ENCODE data around the gene NF1.

The NF1 gene

DNA sequence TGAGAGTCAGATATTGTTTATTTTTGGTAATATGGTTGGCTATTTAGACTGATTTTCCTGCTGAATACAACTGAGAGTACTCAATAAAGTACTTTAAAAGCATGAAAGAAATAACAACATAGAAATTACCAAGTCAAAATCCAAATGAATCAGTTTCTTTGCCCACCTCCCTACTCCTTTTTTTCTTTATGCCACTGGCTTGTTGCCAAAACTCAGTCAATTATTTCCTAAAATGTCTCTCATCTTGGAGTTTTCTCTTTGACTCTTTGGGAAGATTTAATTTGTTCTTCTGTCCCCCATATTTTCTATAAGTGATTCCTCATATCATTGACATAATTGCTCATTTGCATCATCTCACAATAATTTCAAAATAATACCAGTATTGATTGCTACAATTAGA is 204.8 kb downstream of the NF1 start:
- TF ChIP-seq, protein P1, sequence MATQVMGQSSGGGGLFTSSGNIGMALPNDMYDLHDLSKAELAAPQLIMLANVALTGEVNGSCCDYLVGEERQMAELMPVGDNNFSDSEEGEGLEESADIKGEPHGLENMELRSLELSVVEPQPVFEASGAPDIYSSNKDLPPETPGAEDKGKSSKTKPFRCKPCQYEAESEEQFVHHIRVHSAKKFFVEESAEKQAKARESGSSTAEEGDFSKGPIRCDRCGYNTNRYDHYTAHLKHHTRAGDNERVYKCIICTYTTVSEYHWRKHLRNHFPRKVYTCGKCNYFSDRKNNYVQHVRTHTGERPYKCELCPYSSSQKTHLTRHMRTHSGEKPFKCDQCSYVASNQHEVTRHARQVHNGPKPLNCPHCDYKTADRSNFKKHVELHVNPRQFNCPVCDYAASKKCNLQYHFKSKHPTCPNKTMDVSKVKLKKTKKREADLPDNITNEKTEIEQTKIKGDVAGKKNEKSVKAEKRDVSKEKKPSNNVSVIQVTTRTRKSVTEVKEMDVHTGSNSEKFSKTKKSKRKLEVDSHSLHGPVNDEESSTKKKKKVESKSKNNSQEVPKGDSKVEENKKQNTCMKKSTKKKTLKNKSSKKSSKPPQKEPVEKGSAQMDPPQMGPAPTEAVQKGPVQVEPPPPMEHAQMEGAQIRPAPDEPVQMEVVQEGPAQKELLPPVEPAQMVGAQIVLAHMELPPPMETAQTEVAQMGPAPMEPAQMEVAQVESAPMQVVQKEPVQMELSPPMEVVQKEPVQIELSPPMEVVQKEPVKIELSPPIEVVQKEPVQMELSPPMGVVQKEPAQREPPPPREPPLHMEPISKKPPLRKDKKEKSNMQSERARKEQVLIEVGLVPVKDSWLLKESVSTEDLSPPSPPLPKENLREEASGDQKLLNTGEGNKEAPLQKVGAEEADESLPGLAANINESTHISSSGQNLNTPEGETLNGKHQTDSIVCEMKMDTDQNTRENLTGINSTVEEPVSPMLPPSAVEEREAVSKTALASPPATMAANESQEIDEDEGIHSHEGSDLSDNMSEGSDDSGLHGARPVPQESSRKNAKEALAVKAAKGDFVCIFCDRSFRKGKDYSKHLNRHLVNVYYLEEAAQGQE (IDR thresholded peaks at IDR 0.05; ENCODE audit: insufficient read depth in 1 of 2, low read depth in 2 of 2, low read length in 2 of 2): no peak
- TF ChIP-seq POLR2AphosphoS5 (IDR thresholded peaks at IDR 0.05; ENCODE audit: low read depth, low read length): no peak
- no peak for TF ChIP-seq FOXP2 (optimal IDR thresholded peaks at IDR 0.05; ENCODE audit: borderline replicate concordance, extremely low read depth, extremely low read length, insufficient read depth)
- no peak for TF ChIP-seq TAF1 (IDR thresholded peaks at IDR 0.05; ENCODE audit: borderline replicate concordance, insufficient read depth, low read length)
- TF ChIP-seq SIN3A (IDR thresholded peaks at IDR 0.05; ENCODE audit: borderline replicate concordance, insufficient read depth, low read length): no peak

DNA sequence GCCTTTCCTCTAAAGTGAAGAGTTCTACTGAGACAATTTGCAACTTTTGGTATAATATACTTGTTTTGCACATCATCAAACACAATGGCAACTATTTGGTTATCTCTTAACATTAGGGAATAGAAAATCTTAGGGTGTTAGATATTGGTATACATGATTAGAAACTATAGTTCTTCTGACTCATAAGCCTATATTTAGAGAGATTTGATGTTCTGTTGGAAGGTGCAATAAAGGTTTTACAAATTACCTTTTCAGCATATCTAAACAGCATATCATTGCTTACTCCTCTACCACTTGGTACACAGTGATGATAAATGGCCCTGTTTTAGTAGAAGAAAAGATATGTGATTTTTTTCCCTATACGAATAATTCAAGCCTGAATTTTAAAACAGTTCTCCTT is 212.9 kb downstream of the NF1 start:
- no peak for TF ChIP-seq TAF1 (IDR thresholded peaks at IDR 0.05; ENCODE audit: borderline replicate concordance, insufficient read depth, low read length)
- no peak for TF ChIP-seq POLR2AphosphoS5 (IDR thresholded peaks at IDR 0.05; ENCODE audit: low read depth, low read length)
- no peak for TF ChIP-seq FOXP2 (optimal IDR thresholded peaks at IDR 0.05; ENCODE audit: borderline replicate concordance, extremely low read depth, extremely low read length, insufficient read depth)
- TF ChIP-seq SIN3A (IDR thresholded peaks at IDR 0.05; ENCODE audit: borderline replicate concordance, insufficient read depth, low read length): no peak
- TF ChIP-seq, protein P1 (IDR thresholded peaks at IDR 0.05; ENCODE audit: insufficient read depth in 1 of 2, low read depth in 2 of 2, low read length in 2 of 2): no peak

DNA sequence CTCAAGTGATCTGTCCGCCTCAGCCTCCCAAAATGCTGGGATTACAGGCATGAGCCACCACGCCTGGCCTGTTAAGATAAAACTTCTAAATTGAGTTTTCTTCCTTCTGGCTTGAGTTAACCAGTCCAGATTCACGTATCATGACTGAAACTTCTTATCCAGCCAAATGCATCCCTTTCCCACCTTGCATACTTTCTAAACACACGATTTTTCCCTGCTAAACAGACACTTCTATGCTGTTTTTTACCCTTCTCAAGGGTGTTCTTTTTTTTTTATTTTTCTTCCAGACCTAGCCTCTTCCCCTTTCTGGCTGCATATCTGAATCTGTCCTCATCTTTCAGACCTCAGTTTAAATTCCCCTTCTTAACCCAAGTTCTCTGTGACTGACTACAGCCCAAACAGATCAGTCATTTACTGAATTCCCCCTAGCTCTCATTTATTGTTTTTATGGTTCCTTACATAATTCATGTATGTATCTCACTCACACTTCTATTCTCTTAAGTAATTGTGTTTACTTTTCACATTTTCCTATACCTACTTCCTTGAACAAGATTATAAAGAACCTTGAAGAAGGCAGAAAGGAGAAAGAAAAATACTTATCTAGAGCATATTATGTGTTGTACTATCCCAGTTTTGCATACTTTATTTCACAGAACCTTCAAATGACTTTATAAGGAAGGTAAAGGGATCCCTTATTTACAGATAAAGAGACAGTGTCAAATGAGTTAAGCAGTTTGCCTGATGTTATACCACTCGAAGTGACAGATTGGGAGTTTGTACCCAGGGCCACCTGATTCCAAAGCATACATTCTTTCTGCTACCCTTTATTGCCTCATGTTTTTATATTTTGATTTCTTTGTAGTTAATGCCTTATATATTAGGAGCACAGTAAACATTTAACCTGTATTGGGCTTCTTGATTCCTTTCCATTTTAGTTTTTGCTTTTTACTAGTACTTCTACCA is 213.9 kb downstream of the NF1 start:
- no peak for TF ChIP-seq POLR2AphosphoS5 (IDR thresholded peaks at IDR 0.05; ENCODE audit: low read depth, low read length)
- no peak for TF ChIP-seq FOXP2 (optimal IDR thresholded peaks at IDR 0.05; ENCODE audit: borderline replicate concordance, extremely low read depth, extremely low read length, insufficient read depth)
- no peak for TF ChIP-seq TAF1 (IDR thresholded peaks at IDR 0.05; ENCODE audit: borderline replicate concordance, insufficient read depth, low read length)
- TF ChIP-seq, protein P1 (IDR thresholded peaks at IDR 0.05; ENCODE audit: insufficient read depth in 1 of 2, low read depth in 2 of 2, low read length in 2 of 2): no peak
- no peak for TF ChIP-seq SIN3A (IDR thresholded peaks at IDR 0.05; ENCODE audit: borderline replicate concordance, insufficient read depth, low read length)

DNA sequence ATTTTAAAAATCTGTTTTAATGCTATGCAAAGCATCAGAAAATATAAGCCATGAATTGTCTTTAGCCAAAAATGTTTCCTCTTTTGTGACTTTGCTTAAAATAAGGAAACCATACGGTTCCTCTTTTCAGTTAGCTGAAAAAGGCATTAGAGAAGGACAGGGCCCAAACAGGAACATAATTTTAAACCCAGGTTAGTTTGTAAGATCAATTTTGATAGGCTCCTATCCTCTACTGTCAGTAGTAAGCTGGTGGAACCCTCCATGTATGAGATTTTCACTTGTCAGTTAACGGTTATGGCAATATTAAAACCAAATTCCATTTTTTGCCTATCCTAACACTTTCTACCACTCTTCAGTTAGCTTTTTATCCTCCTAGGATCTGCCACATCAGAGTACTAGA is 214.8 kb downstream of the NF1 start:
- TF ChIP-seq, protein P1 (IDR thresholded peaks at IDR 0.05; ENCODE audit: insufficient read depth in 1 of 2, low read depth in 2 of 2, low read length in 2 of 2): no peak
- TF ChIP-seq POLR2AphosphoS5 (IDR thresholded peaks at IDR 0.05; ENCODE audit: low read depth, low read length) (no peak), FOXP2 (optimal IDR thresholded peaks at IDR 0.05; ENCODE audit: borderline replicate concordance, extremely low read depth, extremely low read length, insufficient read depth) (no peak), TAF1 (IDR thresholded peaks at IDR 0.05; ENCODE audit: borderline replicate concordance, insufficient read depth, low read length) (no peak), SIN3A (IDR thresholded peaks at IDR 0.05; ENCODE audit: borderline replicate concordance, insufficient read depth, low read length) (no peak)
